NCI-H2171 treated with DMSO at 0.1 percent for 48 hours (cell line): ENCODE results near the gene DTX3.
"Not testable (repeated sequence)": the region's sequence is repeated elsewhere in the genome, so short reads cannot be mapped to it uniquely, and the experiment has no call there.

ENCODE experiments used
- DNase-seq: peaks from one replicate; lab custom pipeline; 2025; lab: John Stamatoyannopoulos, UW

The DTX3 gene

GRCh38 chr12:57604454-57604991 is at the start of gene DTX3:
DTX3 (plus strand) TSS chr12:57604824; CDS start chr12:57606518, 1,694 bp downstream.
- peak; percentile 75 for DNase-seq

GRCh38 chr12:57554897-57555296 is 49.7 kb upstream of the DTX3 start:
- DNase-seq, result no peak

DNA sequence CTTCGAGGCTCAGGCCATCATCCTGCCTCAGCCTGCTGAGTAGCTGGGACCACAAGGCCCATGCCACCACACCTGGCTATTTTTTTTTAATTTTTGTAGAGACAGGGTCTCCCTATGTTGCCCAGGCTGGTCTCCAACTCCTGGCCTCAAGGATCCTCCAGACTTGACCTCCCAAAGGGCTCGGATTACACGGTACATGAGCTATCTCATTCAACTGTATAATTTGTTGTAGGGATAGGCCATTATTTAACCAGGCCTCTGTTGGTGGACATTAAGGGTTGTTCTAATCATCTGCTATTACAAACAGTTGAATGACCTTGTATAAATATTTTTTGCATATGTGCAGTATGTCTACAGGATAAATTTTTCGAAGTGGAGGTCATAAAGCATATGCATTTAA is 45.8 kb upstream of the DTX3 start:
- no peak for DNase-seq

GRCh38 chr12:57560516-57560915 is 44.1 kb upstream of the DTX3 start:
- no peak for DNase-seq

DNA sequence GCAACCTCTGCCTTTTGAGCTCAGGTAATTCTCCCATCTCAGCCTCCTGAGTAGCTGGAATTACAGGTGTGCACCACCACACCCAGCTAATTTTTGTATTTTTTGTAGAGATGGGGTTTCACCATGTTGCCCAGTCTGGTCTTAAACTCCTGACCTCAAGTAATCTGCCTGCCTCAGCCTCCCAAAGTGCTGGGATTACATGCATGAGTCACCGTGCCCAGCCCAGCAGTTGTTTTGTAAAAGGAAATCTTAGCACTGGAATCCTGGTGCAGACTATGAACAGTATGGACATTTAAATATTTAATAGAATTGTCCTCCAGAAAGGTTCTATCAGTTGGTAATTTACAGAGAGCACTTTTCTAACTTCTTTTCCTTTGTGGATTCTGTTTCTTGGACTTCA is 43.5 kb upstream of the DTX3 start:
- DNase-seq, result not testable (repeated sequence)

GRCh38 chr12:57563358-57563757 is 41.3 kb upstream of the DTX3 start:
- no peak for DNase-seq

- DNase-seq, result no peak
Measured at GRCh38 chr12:57564178-57564740, 40.4 kb upstream of the DTX3 start.

GRCh38 chr12:57568838-57569237 is 35.8 kb upstream of the DTX3 start:
- no peak for DNase-seq

GRCh38 chr12:57569858-57570257 is 34.8 kb upstream of the DTX3 start:
- no peak for DNase-seq

- not testable (repeated sequence) for DNase-seq
Measured at GRCh38 chr12:57570438-57570837, 34.2 kb upstream of the DTX3 start.

DNA sequence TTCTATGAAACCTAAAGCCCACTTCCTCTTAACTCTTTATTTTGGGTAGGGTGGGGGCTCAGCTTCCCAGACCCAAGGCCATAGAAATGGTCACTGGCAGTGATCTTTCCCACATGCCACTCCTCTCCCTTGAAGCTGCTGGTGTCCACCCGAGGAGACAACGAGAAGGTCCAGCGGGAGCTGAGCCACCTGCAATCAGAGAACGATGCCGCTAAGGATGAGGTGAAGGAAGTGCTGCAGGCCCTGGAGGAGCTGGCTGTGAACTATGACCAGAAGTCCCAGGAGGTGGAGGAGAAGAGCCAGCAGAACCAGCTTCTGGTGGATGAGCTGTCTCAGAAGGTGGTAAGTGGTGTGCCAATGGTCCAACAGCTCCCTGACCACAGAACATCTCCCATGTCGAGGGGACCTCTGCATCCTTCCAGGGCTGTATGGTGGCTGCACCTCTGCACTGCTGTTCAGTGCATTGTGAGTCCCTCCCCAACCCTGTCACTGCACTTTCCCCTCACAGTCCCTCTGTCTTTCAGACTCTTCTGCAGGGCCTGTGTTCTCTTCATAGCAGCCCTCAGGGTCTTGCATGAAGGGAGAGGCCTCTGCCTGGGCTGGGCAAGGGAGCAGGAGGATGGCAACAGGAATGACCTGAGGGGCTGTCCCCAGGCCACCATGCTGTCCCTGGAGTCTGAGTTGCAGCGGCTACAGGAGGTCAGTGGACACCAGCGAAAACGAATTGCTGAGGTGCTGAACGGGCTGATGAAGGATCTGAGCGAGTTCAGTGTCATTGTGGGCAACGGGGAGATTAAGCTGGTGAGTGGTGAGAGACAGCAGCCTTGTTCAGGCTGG is 32.5 kb upstream of the DTX3 start:
- no peak for DNase-seq

- DNase-seq, result no peak
Measured at GRCh38 chr12:57574795-57575194, 29.8 kb upstream of the DTX3 start.

DNA sequence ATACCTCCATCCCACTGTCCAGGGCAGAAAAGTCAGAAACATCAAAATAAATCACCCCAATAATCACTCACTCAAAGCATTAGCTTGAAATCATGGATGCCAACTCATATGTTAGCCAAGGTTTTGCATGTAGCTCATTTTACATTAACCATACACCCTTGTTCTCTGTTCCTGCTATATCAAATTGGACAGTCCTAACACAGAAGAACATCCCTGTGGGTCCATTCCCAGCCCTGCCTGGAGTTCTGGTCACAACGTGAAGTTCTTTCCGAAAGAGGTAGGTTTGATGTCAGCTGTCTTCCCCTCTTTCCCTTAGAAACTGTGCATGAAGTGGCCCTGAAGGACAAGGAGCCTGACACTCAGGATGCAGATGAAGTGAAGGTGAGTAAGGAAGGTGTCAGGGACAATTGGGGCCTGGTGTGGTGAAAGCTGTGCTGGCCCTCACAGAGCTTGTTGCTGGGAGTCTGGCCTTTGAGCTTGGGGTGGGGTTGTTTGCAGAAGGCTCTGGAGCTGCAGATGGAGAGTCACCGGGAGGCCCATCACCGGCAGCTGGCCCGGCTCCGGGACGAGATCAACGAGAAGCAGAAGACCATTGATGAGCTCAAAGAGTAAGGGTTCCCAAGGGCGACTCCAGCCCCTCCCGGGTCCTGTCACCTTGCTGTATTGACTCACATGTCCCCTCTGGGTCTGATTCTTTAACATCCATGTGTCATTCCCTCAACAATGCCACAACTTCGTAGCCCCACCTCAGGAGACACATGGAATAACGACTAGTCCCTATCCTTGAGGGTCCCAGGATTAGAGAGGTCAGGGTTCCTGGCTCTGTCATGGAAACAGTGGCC is 28.6 kb upstream of the DTX3 start:
- DNase-seq, result no peak

DNA sequence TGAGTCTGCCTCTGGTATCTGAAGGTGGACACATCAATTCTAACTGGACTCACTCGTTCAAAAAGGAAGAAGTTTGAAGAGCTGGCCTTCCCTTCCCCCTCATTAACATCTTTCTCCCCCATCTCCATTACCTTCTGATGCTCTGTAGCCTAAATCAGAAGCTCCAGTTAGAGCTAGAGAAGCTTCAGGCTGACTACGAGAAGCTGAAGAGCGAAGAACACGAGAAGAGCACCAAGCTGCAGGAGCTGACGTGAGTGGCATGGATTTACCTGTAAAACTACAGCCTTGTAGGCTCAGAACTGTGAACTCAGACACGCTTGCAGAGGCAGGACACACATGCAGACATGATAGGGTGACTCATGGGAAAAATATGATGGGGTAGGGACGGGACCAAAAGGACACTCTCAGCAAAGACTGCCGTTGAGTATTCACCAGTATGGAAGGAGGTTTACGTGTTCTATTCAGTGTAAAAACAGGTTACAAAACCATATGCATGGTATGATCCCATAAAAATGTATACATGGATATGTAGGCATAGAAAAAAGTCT is 27.9 kb upstream of the DTX3 start:
- no peak for DNase-seq

- no peak for DNase-seq
Measured at GRCh38 chr12:57577981-57578758, 26.5 kb upstream of the DTX3 start.

- no peak for DNase-seq
Measured at GRCh38 chr12:57579011-57579410, 25.6 kb upstream of the DTX3 start.

DNA sequence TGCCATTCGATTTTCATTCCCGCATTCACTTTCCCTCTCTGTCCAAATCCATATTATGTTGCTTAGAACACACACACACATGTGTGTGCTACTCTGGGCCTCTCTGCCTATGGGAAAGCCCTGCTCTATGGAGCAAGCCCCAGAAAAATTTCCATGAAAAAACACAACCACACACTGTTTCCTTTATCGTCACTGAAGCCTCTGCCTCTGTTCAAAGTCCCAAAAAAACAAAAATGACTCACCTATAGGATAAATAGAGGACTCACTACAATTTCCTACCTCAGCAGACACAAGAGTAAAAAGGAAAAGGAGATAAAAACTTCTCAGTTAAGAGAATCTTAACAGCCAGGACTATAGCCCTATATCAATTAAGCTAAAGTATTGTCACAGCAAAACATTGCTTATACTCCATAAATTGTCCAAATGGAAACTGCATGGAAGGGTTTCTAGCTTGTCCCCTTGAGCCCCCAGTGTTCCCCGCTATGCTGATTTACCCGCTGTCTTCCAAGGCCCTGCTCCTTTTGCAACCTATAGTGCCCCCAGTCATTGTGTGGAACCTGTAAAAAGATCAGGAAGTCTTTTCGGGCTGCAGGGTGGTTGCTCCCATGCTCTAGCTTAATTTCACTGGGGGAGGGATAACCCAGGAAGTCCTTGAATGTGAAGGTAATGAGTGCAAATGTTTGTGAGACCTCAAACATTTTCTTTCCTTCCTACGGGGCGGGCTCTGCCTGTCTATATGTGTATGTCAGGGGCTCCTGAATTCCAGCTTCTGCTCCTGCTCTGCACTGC is 24.8 kb upstream of the DTX3 start:
- no peak for DNase-seq

DNA sequence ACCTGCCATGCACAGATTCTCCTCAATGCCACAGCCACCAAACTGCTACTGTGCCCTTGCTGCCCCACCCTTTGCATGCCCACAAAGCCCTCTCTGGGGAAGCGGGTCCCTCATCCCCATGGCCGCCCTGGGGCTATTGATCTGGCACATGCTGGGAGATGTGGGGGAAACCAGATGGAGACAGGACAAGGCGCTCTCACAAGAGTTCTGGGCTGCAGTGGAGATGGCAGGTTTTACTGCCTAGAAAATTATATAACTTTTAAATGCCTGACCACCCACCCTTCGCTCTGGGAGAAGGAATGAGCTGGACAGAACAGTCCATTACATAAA is 24.2 kb upstream of the DTX3 start:
- no peak for DNase-seq

DNA sequence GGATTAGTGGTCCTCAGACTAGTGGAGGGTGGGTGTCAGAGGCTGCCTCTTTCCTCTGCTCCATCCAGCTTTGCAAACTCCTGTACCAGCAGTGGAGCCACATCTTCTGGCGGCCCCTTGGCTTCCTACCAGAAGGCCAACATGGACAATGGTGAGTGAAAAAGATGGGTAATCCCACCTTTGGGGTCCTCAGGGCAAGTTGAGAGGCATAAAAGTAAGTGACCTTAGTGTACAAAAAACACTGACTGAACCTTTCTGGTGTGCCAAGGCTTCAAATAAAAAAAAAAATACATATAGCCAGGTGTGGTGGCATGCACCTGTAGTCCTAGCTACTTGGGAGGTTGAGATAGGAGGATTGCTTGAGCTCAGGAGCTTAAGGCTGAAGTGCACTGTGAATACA is 22.8 kb upstream of the DTX3 start:
- no peak for DNase-seq

- no peak for DNase-seq
Measured at GRCh38 chr12:57582440-57582839, 22.2 kb upstream of the DTX3 start.
